SIG-M5 (cell line): ENCODE measurements around the gene WDFY4.

ENCODE experiments used
- DNase-seq: peaks from one replicate; lab custom pipeline; 2025; lab: John Stamatoyannopoulos, UW

The WDFY4 gene

GRCh38 chr10:48690791-48691660, 6.4 kb downstream of the WDFY4 start:
- no peak for DNase-seq

- no peak for DNase-seq
Measured at GRCh38 chr10:48691812-48692528, 7.3 kb downstream of the WDFY4 start.

GRCh38 chr10:48692748-48693147, 8.1 kb downstream of the WDFY4 start:
- no peak for DNase-seq

- no peak for DNase-seq
Measured at GRCh38 chr10:48693206-48693605, 8.5 kb downstream of the WDFY4 start.

GRCh38 chr10:48694371-48695030, 9.8 kb downstream of the WDFY4 start:
- DNase-seq: no peak

- DNase-seq: no peak
Measured at GRCh38 chr10:48695636-48696534, 11.2 kb downstream of the WDFY4 start.

GRCh38 chr10:48696535-48696873, 11.8 kb downstream of the WDFY4 start:
- DNase-seq: no peak

GRCh38 chr10:48697091-48697490, 12.4 kb downstream of the WDFY4 start:
- DNase-seq: no peak

- DNase-seq: no peak
Measured at GRCh38 chr10:48697821-48698764, 13.4 kb downstream of the WDFY4 start.

GRCh38 chr10:48699011-48699627, 14.4 kb downstream of the WDFY4 start:
- DNase-seq: no peak

- no peak for DNase-seq
Measured at GRCh38 chr10:48700071-48700470, 15.4 kb downstream of the WDFY4 start.

GRCh38 chr10:48700493-48700892, 15.8 kb downstream of the WDFY4 start:
- DNase-seq: no peak

- DNase-seq: no peak
Measured at GRCh38 chr10:48701139-48701901, 16.6 kb downstream of the WDFY4 start.

GRCh38 chr10:48701941-48702340, 17.3 kb downstream of the WDFY4 start:
- DNase-seq: no peak

- no peak for DNase-seq
Measured at GRCh38 chr10:48703531-48704122, 19.0 kb downstream of the WDFY4 start.

- DNase-seq: no peak
Measured at GRCh38 chr10:48704156-48704555, 19.5 kb downstream of the WDFY4 start.

- DNase-seq: no peak
Measured at GRCh38 chr10:48705401-48705938, 20.8 kb downstream of the WDFY4 start.

GRCh38 chr10:48707472-48707871, 22.8 kb downstream of the WDFY4 start:
- no peak for DNase-seq

- DNase-seq: no peak
Measured at GRCh38 chr10:48708144-48708543, 23.5 kb downstream of the WDFY4 start.
